Neural cell (in vitro differentiated cells): ENCODE measurements around the gene M1AP.

Source experiments
- CTCF ChIP-seq: fragments of 450-650 bp; IDR thresholded peaks from 2 replicates; pipeline ENCODE4 v1.5.1; 2014; ENCODE audit warnings: antibody characterized with exemption, mild to moderate bottlenecking, moderate library complexity; ENCODE audit not compliant: poor library complexity, severe bottlenecking
- POLR2AphosphoS5 ChIP-seq: IDR thresholded peaks from 2 replicates; pipeline ENCODE4 v1.6.1; 2012
- SMC3 ChIP-seq: fragments of 450-650 bp; conservative IDR thresholded peaks from 2 replicates; pipeline ENCODE4 v1.6.1; 2014; ENCODE audit warnings: antibody characterized with exemption, mild to moderate bottlenecking, moderate library complexity; ENCODE audit not compliant: poor library complexity

GRCh38 chr2:74525717-74526648, 122.1 kb downstream of the M1AP start, which contains the start of gene DQX1:
- TF ChIP-seq SMC3 (no peak), POLR2AphosphoS5 (no peak), CTCF (no peak)
